ENCODE results near the gene PUS1. TPM values are rescaled to one million over a fixed set of nuclear protein-coding genes. Genes with fewer than 3 reads are reported as not detected.

The PUS1 gene
- total RNA-seq, 2 donors from 2014 or later: 11.2 to 33.6 TPM

DNA sequence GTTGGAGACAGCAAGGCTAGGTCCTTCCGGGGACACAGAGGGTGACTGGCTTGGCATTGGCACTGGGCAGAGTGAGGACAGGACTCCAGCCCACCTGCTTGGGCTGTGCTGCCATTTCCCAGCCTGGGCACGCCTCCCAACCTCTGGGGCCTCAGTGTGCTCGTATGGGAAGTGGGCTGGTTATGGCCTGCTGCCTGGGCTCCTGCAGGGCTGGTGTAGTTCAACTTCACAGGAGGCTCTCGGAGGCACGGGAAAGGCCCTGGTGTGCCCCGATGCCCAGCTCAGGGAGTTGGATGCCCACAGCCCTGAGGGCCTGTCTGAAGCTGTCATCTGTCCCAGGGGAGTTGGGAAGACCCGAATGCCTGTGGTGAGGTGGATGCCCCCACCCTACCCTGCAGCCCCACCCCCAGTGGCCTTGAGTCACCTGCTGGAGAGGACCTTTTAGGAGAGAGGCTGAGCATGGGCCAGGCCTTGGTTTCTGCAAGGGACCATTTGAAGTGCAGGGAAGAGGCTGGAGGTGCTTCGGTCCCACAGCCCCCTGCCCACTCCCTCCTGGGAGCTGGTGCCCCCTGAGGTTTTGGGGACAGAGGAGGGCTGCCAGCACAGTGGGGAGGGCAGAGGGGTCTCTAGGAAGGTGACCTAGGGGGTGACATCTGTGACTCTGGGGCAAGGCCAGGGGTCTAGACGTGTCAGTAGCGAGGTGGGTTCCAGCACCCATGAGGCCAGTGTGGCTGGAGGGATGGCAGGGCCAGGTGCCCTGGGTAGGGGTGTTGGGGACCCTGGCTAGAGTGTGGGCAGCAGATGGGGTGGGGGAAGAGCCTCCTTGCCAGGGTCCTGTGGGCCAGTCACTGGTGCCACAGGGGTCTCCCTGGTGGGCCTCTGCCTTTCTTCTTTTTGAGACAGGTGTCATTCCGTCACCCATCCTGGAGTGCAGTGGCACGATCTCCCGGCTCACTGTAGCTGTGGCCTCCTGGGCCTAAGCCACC is 25.5 kb upstream of the PUS1 start:
- Histone ChIP-seq H3K27me3 (no peaks in the 10 kb centered on the region), H3K9me3 (no peaks in the 10 kb centered on the region), H3K4me1 (peaks cover 54% of the 10 kb centered on the region), H3K27ac (no peak overlapping the region), H3K4me3 (no peak overlapping the region), H3K36me3 (replicated peaks in 1 of 2; ENCODE audit: insufficient read depth in 1 of 2, low read depth in 2 of 2) (peaks cover 0 to 6% of the 10 kb centered on the region in 2 donors)
- DNase-seq (peak in 2 of 4 donors; percentile 6 to 13), ATAC-seq (no peak)
- WGBS, 2 donors: 80% methylated on average over 5 to 13 of the region's 13 CpGs
- intact Hi-C loops (cut with DNase I): no loop called here
- no peak for TF ChIP-seq POLR2A (IDR thresholded peaks at IDR 0.05)
- TF ChIP-seq, protein P1, sequence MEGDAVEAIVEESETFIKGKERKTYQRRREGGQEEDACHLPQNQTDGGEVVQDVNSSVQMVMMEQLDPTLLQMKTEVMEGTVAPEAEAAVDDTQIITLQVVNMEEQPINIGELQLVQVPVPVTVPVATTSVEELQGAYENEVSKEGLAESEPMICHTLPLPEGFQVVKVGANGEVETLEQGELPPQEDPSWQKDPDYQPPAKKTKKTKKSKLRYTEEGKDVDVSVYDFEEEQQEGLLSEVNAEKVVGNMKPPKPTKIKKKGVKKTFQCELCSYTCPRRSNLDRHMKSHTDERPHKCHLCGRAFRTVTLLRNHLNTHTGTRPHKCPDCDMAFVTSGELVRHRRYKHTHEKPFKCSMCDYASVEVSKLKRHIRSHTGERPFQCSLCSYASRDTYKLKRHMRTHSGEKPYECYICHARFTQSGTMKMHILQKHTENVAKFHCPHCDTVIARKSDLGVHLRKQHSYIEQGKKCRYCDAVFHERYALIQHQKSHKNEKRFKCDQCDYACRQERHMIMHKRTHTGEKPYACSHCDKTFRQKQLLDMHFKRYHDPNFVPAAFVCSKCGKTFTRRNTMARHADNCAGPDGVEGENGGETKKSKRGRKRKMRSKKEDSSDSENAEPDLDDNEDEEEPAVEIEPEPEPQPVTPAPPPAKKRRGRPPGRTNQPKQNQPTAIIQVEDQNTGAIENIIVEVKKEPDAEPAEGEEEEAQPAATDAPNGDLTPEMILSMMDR (IDR thresholded peaks at IDR 0.05): no peak

DNA sequence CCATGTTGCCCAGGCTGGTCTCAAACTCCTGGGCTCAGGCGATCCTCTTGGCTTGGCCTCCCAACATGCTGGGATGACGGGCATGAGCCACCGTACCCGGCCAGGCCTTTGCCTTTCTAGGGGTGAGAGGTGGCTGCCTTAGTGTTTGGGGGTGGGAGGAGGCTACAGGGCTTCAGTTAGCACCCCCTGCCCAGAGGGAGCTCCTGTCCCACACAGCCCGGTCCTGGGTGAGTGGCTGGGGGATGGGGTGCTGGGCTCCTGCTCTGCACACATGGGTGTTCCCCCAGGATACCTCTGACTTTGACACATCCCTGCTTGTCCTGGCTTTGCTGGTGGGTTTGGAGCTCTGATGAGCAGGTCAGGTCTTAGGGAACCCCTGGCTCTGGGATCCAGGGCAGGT is 24.7 kb upstream of the PUS1 start:
- Histone ChIP-seq H3K9me3 (no peaks in the 10 kb centered on the region), H3K36me3 (replicated peaks in 1 of 2; ENCODE audit: insufficient read depth in 1 of 2, low read depth in 2 of 2) (peaks cover 5 to 11% of the 10 kb centered on the region in 2 donors), H3K4me3 (no peak overlapping the region), H3K27ac (no peak overlapping the region), H3K4me1 (peaks cover 46% of the 10 kb centered on the region), H3K27me3 (no peaks in the 10 kb centered on the region)
- ATAC-seq: no peak
- no peak for DNase-seq
- 95 to 100% methylated on average over 1 to 5 of the region's 5 CpGs for WGBS, 2 donors
- TF ChIP-seq, protein P1 (IDR thresholded peaks at IDR 0.05): no peak
- no peak for TF ChIP-seq POLR2A (IDR thresholded peaks at IDR 0.05)
- intact Hi-C loops (cut with DNase I): no loop called here

DNA sequence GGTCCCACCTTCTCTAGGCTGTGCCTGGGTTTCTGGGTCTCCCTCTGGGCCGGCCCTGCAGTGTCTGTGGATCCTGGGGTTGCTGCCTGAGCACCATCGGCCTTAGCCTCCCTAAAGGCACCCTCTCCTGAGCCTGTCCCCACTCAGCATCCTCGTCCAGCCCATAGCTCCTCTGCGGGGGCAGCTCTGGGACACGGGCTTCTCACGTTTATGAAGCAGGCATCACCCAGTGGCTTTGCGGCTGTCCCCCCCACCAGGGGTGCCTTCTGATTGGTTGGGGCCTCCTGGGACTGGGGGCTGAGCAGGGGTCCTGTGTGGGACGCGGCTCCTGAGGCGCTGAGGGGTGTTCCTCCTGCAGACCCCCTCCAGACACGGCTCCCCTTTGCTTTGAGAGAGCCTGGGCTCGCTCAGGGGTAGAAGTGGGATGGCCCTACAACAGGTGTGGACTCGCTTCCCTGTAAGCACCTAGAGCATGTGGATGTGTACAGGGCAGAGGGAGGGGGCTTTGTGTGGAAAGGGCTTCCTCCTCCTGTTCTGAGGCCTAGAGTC is 23.9 kb upstream of the PUS1 start:
- Histone ChIP-seq H3K4me3 (no peak overlapping the region), H3K27ac (no peak overlapping the region), H3K27me3 (no peaks in the 10 kb centered on the region), H3K4me1 (peaks cover 38% of the 10 kb centered on the region), H3K9me3 (no peaks in the 10 kb centered on the region), H3K36me3 (replicated peaks in 1 of 2; ENCODE audit: insufficient read depth in 1 of 2, low read depth in 2 of 2) (peaks cover 13 to 18% of the 10 kb centered on the region in 2 donors)
- WGBS, 2 donors: 89 to 93% methylated on average over 7 to 13 of the region's 13 CpGs
- no peak for TF ChIP-seq POLR2A (IDR thresholded peaks at IDR 0.05)
- TF ChIP-seq, protein P1 (IDR thresholded peaks at IDR 0.05): no peak
- intact Hi-C loops (cut with DNase I): no loop called here
- no peak for ATAC-seq
- no peak for DNase-seq

DNA sequence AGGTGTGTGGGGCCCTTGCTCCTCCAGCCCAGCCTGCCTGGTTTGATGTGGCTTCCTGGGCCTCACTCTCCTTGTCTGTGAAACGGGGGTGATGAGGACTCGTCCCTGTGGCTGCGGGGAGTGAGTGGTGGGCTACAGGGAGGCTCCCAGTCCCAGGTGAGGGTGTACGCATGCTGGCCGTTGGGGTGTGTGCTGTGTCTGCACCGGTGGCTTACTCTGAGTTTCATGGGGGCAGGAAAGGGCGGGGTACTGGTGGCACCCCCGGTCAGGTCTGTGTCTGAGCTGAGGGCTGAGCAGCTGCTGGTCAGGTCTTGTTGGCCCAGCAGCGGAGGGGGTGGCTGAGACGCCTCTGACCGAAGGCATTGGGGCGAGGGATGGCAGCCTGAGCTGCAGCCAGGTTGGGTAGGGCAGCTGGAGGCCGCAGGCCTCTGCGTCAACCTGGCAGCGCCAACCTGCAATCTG is 23.4 kb upstream of the PUS1 start:
- Histone ChIP-seq H3K36me3 (replicated peaks in 1 of 2; ENCODE audit: insufficient read depth in 1 of 2, low read depth in 2 of 2) (peaks cover 16 to 23% of the 10 kb centered on the region in 2 donors), H3K27ac (no peak overlapping the region), H3K27me3 (no peaks in the 10 kb centered on the region), H3K4me1 (peaks cover 33% of the 10 kb centered on the region), H3K4me3 (no peak overlapping the region), H3K9me3 (no peaks in the 10 kb centered on the region)
- ATAC-seq: no peak
- 67 to 94% methylated on average over 3 to 15 of the region's 15 CpGs for WGBS, 2 donors
- TF ChIP-seq POLR2A (IDR thresholded peaks at IDR 0.05): no peak
- TF ChIP-seq, protein P1 (IDR thresholded peaks at IDR 0.05): no peak
- intact Hi-C loops (cut with DNase I): no loop called here
- DNase-seq: peak in 2 of 4 donors; percentile 5 to 12
